Ishikawa (cell line): ENCODE measurements around the gene PTPRD.

Experiments used
- CEBPB ChIP-seq: IDR thresholded peaks from 2 replicates; pipeline ENCODE4 v1.6.1; 2012
- EP300 ChIP-seq: IDR thresholded peaks from 2 replicates; pipeline ENCODE4 v1.6.1; 2012; ENCODE audit warnings: borderline replicate concordance
- FOXM1 ChIP-seq: IDR thresholded peaks from 2 replicates; pipeline ENCODE4 v1.6.1; 2012; ENCODE audit warnings: low read depth, borderline replicate concordance
- TF ChIP-seq, protein P1 (sequence below): IDR thresholded peaks from 2 replicates; pipeline ENCODE4 v1.6.1; 2012; ENCODE audit warnings: low read depth, mild to moderate bottlenecking

DNA sequence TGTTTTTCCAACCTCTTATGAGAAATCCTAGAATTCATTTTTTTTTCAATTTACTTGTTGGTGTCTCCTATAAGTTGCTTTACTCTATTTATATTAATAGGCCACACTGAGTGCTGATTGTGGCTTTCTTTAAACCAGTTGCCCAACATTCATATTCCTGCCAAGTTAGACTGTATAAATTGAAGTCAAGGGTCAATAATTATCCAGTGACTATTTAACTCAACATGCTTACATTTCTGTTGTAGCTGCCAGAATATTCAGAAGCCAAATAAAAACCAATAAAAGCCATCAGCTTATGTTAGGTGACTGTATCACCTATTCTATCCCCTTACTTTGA is 169.0 kb downstream of the PTPRD start:
- TF ChIP-seq EP300 (no peak), CEBPB (no peak), FOXM1 (no peak)
- TF ChIP-seq, protein P1, sequence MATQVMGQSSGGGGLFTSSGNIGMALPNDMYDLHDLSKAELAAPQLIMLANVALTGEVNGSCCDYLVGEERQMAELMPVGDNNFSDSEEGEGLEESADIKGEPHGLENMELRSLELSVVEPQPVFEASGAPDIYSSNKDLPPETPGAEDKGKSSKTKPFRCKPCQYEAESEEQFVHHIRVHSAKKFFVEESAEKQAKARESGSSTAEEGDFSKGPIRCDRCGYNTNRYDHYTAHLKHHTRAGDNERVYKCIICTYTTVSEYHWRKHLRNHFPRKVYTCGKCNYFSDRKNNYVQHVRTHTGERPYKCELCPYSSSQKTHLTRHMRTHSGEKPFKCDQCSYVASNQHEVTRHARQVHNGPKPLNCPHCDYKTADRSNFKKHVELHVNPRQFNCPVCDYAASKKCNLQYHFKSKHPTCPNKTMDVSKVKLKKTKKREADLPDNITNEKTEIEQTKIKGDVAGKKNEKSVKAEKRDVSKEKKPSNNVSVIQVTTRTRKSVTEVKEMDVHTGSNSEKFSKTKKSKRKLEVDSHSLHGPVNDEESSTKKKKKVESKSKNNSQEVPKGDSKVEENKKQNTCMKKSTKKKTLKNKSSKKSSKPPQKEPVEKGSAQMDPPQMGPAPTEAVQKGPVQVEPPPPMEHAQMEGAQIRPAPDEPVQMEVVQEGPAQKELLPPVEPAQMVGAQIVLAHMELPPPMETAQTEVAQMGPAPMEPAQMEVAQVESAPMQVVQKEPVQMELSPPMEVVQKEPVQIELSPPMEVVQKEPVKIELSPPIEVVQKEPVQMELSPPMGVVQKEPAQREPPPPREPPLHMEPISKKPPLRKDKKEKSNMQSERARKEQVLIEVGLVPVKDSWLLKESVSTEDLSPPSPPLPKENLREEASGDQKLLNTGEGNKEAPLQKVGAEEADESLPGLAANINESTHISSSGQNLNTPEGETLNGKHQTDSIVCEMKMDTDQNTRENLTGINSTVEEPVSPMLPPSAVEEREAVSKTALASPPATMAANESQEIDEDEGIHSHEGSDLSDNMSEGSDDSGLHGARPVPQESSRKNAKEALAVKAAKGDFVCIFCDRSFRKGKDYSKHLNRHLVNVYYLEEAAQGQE = no peak
